Measurements from ENCODE around the gene SLC44A1. TPM values are rescaled to one million over a fixed set of nuclear protein-coding genes. Genes with fewer than 3 reads are reported as not detected.
A peak's percentile ranks its signal among the peaks of the same experiment; 100 is the strongest.

Gene SLC44A1
- total and polyA plus RNA-seq, 2 of the 13 experiments (the other 11 are each of a cell fraction or from before 2014, with no cell fraction given) = 21.4 to 40.8 TPM

DNA sequence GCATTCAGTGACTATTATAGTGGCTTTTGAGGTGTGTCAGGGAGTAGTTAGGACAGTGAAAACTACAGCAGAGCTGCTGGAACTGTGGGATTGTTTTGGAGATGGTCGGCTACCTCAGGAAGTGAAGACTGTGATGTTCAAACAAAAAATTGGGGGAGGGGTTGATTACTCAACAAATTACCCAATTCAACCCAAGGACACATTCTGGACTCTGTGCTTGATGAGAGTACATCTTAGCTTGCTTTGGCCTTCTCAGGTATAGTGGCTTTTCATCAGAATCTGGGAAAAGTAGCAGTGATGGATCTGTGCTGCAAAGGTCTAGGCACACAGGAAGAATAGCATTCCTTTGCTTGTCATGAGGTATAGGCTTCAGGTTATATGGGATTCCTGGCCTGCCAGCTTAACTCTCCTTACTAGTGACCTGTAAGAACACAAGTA lies 47.0 kb downstream of the SLC44A1 start (continued):
- TF ChIP-seq ZNF256 (CRISPR knock-in tag; conservative IDR thresholded peaks at IDR 0.05) = no peak
- TF ChIP-seq ZNF609 (CRISPR knock-in tag; IDR thresholded peaks at IDR 0.05; ENCODE audit: borderline replicate concordance) = no peak; the same call in 1 of the 2 replicates
- no peak for TF ChIP-seq ZBTB49 (CRISPR knock-in tag; IDR thresholded peaks at IDR 0.05; ENCODE audit: borderline replicate concordance)
- TF ChIP-seq NRL (CRISPR knock-in tag; IDR thresholded peaks at IDR 0.05; ENCODE audit: borderline replicate concordance) = no peak

DNA sequence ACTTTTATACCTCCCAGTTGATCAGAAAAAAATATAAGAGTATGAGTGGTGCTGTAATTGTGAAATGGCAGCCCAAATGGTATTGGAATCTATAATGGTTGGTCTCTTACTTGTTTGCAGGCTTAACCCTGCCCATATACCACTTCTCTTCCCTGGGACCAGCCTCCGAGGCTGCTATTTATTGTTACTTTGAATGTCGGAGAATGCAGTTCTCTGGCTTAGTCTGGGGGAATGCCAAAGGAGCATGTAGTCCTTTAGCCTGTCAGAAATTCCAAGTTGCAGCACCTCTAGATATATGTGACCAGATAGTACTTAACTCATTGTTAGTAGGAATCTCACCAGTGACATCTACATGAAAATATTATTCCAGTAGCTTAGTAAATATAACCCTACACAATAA lies 47.5 kb downstream of the SLC44A1 start:
- H3K4me3 ChIP-seq (replicated peaks in 1 of 3; ENCODE audit: insufficient read depth in 1 of 3, low read depth in 2 of 3, low read length in 3 of 3) = no peak overlapping the region; a peak in 1 of 6 replicates
- H4K20me1 ChIP-seq (ENCODE audit: insufficient read depth, low read length) = no peaks in the 10 kb centered on the region
- H3K36me3 ChIP-seq (replicated peaks in 1 of 2; ENCODE audit: control insufficient read depth in 1 of 2, insufficient read depth in 2 of 2, low read length in 2 of 2) = no peaks in the 10 kb centered on the region
- CTCF ChIA-PET (ENCODE audit: low intra/inter-chr PET ratio, low total read pairs) = no interaction called here
- H2AFZ ChIP-seq (ENCODE audit: low read length) = no peak overlapping the region
- H3K9me3 ChIP-seq (ENCODE audit: low read length) = no peaks in the 10 kb centered on the region
- peaks cover 87% of the 10 kb centered on the region for H3K4me1 ChIP-seq (ENCODE audit: insufficient read depth, low read length)
- POLR2A ChIA-PET = interaction anchor here (0.9 to 2.9 kb wide), 11 partner anchors 10 to 365 kb away, joined by 3 to 32 read pairs (median 5); partner anchors contain the start of gene SLC44A1
- no peaks in the 10 kb centered on the region for H3K27me3 ChIP-seq (ENCODE audit: control insufficient read depth in 1 of 2, insufficient read depth in 2 of 2, low read length in 2 of 2)
- intact Hi-C loops (cut with micrococcal nuclease; ENCODE audit: unreplicated experiment) = loop anchor here (5.0 kb wide), 3 partner anchors 40 to 100 kb away; no protein-coding TSS in a partner anchor
- in situ Hi-C loops (cut with HindIII; ENCODE audit: extremely low pct_ligation_motif_present, low pct_unique_long_range_greater_than_20kb) = loop anchor here (5.0 kb wide), 1 partner anchor 40 kb away; no protein-coding TSS in a partner anchor
- H3K79me2 ChIP-seq (ENCODE audit: insufficient read depth, low read length) = peaks cover 53% of the 10 kb centered on the region
- peak overlapping the region; percentile 76 for H3K27ac ChIP-seq (ENCODE audit: extremely low read length, insufficient read depth, low read length)
- peak overlapping the region; percentile 63 for H3K4me2 ChIP-seq (ENCODE audit: low read depth, low read length)
- peak; percentile 48 for ATAC-seq
- BruUV-seq (replicated peaks) = TSS peak; percentile 45
- no peak overlapping the region for H3K9ac ChIP-seq (ENCODE audit: insufficient read depth, low read depth, low read length)
- WGBS (ENCODE audit: low lambda C conversion rate) = 39% methylated on average over 2 of the region's 2 CpGs
- no peak for FAIRE-seq
- DNase-seq (ENCODE audit: low spot score) = no peak
- 0 out of 2 replicates have a peak, but pooled peaks have one; percentile 8 for TF ChIP-seq ZNF646 (CRISPR knock-in tag; IDR thresholded peaks at IDR 0.05)
